Fibroblast of upper back skin (primary cell): ENCODE data around the gene NUAK1.

ENCODE experiments used
- DNase-seq: peaks from one replicate; pipeline ENCODE4 v3.0.0-alpha.2; 2013

The NUAK1 gene

DNA sequence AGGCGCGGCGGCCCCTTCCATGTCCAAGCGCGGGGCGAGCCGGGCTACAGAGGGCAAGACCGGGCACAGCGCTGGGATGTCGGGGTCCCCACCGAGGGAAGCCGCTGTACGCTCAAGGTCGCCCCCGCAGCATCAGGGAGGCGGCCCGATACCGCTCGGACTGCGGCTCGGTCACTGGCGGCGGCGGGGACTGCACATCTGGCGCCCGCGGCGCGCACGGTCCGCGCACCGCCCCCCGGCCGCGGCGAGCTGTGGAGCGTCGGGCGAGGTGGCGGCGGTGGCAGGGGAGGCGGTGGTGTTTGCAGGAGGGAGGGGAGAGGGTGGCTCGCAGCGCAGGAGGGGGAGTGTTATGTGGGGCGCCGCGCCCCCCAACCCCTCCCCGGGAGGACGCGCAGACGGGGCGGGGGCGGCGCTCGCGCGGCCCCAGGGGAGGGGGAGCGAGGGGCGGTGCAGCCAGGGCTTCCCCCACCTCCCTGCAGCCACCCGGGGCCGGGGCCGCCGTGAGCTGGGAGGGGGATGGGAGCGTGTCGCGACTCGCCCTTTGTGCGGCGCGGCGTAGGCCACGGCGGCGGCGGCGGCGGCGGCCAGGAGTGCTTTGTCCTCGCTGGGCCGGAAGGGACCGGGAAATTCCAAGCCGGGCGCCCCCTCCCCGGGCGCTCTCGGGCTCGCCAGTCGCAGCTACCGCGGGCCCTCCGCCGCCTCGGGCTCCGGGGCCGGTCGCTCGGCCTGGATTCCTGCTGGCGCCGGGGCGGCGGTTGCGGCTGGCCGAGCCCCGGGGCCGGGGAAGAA, at the start of gene NUAK1:
Gene NUAK1, minus strand, starts transcription at position 322 of the 789 bp plus-strand sequence. Its CDS starts 301 bp downstream, at position 21.
- peak; percentile 83 for DNase-seq

DNA sequence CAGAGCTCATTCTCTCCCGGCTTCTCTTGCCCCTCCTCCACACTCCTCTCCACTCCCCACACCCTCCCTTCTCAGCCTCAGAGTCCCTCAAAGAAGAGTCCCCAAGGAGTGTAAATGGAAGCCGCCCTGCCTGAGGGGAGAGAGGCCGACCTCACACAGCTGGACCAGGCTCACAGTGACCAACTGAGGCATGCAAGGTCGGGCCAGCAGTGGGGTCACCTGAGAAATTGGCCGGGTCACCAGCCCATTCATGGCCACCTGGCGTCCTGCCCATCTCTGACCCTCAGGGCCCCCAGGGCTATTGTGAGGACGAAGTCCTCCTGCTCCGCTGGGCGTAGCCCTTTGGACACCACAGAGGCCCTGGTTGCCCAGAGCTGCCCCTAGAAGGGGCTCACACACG, 49.5 kb upstream of the NUAK1 start:
- no peak for DNase-seq

DNA sequence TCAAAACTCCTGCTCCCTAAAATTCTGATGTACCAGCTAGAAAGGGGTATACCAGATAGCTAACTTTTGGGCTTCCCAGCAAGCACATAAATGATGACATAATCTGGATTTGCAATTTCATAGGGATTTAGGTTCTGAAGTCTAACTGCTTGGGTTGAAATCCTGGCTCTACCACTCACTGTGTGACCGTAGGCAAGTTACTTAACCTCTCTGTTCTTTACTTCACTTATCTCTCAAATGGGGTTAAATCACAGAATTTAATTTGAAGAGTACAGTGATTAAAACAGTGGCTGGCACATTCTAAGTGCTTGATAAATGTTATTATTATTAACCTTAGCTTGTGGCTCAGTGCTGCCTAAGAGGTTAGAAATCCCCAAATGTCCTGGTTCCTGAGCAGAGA, 49.1 kb upstream of the NUAK1 start:
- no peak for DNase-seq

DNA sequence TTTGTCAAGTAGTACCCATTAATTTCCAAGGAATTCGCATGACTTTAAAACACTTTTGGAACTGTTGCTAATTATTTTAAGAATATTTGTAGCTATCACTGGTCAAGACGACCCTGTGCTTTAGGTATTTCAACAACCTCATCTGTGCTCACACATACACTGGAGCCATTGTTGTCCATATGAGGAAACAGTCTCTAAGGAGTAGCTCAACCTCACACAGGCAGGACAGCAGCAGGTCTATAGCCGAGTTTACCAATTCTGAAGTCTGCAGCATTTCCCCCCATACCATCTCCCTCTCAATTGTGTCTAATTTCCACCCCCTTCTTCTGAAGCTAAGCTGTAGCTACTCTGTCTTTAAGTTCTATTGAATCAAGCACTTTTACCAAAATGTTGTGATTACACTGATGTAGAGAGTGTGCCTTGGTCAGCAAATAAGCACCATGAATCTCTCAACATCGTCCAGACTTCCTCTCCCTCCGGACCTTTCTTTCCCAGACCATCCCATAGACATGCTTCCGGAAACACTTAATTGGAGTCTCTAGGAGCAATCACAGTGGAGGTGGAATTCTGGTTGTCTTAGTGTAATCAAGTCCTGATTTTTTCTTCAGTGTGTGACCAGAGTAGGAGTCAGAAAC, 48.5 kb upstream of the NUAK1 start:
- no peak for DNase-seq

DNA sequence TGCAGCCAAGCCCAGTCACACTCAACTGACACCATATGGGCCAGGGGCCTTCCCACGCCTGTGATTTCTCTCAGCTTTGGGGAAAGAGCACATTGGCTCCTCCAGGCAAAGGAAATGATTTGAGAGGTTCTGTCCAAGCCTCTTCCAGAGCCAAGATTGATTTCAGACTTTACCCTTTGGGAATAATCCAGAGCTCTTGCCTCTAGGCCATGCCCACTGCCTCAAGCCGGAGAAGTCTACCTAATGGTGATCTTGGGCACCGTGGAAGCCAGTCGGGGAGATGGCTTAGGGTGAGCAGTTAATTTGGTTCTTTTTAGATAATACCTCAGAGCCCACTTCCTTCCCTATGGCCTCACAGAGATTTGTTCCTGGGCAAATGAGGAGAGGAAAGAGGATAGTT, 45.0 kb upstream of the NUAK1 start:
- no peak for DNase-seq

DNA sequence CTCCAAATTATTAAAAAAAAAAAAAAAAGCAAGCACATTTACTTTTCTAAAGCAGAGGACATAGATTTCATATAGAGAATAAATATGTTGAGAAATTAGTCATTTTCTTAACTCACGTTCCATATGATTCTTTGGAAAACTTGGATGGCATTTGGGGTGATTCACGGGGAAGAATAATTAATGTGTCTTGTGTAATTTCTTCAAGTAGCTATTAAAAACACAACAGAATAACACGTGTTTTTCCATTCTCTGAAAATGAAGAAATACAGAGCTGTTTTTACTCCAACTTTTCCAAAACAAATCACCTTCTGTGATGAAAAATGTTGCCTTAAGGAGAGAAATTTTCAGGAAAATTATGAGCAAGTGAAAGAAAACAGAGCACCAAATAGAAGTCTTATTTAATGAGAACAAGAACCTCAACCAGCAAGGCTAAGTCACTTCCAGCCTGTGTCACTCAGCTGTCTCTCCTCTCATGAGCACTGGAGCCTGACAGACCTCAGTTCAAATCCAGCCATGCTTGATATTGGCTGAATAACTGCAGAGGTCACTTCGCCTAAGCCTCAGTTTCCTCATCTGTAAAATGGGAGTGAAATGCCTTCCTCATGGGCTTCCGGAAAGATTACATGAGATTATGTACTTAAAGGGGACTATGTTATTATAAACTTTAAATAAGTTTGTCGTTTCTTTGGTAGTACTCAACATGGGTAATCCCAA, 42.8 kb upstream of the NUAK1 start:
- DNase-seq, result no peak

DNA sequence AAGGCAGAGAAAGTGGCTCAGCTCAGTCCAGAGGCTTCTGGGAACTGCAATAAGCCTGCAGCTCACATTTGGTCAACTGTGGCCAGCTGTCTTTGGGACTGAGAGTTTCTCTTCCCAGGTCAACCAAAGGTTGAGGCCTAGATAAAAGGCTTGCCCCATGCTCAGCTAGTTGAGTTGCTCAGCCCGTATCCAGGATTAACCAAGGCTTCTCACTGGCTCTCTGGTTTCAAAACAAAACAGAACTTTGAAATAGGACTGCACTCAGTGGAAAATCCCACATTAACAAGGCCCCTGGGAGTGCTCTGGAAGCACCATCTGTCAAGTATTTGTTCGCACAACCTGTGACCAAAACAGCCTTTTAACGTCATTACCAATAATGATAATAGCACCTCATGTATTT, 40.3 kb upstream of the NUAK1 start:
- DNase-seq, result no peak

DNA sequence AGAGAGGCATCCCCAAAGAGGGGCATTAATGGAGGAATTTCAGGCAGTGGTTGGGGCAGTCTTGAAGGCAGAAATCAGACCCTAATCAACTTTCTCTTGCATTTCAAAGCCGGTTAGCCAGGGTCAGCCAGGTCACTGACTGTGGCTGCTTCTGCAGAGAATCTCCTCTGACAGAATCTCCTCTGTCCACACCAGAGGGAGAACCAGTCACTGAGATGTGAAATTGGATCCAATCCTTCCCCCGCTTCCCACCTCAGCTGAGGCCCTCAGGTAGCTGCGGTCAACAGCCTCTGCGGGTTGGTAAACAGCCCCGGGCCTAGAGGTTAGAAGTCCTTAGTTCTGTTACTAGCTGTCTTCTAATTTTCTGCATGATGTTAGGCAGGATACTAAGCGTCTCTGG, 39.8 kb upstream of the NUAK1 start:
- no peak for DNase-seq

DNA sequence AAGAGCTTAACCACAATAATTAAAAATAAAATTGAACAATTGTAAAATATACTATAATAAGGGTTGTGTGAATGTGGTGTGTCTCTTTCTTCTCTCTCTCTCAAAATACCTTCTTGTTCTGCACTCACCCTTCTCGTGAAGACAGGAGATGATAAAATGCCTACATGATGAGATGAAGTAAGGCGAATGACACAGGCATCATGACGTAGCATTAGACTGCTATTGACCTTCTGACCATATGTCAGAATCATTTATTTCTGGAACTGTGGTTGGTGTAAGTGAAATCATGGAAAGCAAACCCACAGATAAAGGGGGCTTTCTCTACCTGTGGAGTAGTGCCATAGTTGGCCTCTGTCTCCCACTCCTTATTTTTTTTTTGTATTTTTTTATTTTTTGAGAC, 37.8 kb upstream of the NUAK1 start:
- no peak for DNase-seq

DNA sequence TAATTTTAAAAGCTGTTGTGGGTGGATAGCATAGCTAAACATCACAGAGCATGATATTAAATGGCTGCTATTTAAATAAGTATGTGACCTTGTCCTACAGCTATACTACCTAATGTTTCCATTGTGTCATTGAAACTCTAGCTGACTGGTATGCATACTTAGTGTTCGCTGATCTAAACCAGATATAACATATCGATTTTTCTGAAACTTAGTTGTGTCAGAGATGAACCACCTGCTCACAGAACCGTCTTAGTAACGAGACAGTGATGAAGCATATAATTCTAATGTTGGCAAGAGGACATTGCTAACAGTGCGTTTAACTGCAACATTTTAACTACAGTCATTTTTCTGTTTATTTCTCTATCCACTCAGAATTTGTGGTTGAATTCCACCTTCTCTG, 36.1 kb upstream of the NUAK1 start:
- DNase-seq, result no peak

DNA sequence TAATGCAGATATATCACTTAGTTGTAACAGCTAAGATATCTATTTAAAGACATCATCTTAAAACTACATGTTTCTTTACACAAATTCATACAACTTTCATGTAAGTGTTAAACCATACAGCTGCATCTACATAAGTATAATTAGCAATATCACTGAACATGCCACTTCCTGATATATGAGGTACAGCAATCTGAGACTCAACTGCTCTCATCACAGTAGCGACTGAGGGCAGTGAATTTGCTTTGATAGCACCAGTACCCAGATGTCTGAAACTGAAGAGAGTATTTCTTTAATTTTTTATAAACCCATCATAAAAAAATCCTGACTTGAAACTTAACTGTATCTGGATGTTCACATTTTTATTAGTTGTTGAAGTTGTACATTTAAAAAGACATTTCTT, 34.7 kb upstream of the NUAK1 start:
- DNase-seq, result no peak

DNA sequence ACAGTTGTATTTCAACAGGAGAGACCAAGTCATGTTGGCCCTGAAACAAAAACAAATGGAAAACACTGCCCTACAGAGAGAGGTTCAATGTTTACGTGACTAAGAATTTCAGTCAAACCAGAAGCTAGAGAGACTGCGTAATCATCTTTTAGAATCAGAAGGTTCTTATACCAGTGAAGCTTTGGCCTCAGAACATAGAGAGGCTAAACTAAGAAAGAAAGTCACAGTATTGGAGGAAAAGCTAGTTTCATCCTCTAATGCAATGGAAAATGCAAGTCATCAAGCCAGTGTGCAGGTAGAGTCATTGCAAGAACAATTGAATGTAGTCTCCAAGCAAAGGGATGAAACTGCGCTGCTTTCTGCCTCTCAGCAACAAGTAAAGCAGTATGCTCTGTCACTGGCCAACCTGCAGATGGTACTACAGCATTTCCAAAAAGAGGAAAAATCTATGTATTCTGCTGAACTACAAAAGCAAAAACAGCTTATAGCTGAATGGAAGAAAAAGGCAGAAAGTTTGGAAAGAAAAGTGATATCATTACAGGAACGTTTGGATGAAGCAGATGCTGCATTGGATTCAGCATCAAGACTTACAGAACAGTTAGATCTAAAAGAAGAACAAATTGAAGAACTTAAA, 32.5 kb upstream of the NUAK1 start:
- DNase-seq, result peak; percentile 21

DNA sequence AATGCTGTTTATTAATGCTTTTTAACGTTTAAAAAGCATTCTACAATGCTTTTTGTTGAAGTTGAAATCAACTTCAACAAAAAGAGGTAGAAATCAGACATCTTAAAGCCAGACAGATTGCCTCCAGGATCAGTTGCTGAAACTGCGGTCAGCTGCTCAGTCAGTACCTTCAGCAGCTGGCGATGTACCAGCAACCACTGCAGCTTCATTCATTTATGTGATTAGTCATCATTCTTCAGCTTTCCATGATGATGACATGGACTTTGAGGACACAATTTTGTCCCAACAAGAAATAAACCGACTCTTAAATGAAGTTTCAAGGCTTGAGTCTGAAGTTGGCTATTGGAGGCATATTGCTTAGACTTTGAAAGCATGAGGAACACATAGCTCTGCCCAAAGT, 31.5 kb upstream of the NUAK1 start:
- peak; percentile 89 for DNase-seq

DNA sequence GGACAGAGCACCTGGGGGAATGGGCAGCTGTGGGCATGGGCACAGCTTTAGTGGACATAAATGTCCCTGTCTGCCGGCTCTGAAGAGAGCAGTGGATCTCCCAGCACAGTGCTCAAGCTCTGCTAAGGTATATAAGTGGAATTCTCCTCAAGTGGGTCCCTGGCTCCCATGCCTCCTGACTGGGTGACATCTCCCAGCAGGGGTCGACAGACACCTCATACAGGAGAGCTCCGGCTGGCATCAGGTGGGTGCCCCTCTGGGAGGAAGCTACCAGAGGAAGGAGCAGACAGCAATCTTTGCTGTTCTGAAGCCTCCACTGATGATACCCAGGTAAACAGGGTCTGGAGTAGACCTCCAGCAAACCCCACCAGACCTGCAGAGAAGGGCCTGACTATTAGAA, 25.0 kb upstream of the NUAK1 start:
- no peak for DNase-seq

DNA sequence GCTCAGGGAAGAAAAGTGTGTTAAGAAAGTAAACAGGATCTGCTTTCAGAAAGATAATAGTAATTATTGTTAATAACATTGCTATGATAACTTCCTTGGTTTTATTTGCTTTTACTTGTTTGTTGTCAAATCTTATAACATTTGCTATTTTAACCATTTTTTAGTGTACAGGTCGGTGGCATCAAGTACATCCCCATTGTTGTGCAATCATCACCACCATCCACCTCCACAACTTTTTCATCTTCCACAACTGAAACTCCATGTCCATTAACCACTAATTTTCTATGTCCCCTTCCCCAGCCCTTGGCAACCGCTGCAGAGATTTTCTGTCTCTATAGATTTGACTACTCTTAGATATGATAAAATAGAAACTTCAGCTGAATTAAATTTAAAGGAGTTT, 22.7 kb upstream of the NUAK1 start:
- no peak for DNase-seq

DNA sequence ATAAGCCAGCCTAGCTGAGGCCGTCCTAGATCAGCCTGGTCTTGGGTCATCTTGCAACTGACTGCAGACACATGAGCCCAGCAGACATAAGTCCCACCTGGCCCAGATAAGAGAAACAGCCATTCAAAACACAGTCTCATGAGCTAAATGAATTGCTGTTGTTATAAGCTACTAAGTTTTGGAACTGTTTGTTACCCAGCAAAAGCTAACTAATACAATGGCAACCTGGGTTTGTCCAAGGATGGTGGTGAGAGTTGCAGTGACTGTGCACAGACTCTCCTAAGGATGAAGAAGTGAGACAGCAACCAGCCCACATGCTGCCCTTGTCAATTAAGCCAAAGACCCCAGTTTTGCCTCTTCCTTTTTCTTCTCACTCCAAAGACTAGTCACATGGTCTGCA, 22.2 kb upstream of the NUAK1 start:
- DNase-seq, result no peak

DNA sequence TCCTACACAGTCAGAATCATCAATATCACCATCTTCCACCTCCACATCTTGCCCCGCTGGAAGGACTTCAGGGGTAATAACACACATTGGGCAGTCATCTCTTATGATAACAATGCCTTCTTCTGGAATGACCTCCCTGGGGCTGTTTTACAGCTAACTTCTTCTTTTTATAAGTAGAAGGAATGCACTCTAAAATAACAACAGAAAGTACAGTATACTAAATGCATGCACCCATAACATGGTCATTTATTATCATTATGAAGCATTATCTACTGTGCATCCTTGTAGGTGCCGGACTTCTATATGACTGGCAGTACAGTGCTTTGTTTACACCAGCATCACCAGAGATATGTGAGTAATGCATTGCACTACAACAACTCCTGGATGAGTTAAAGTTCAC, 19.0 kb upstream of the NUAK1 start:
- DNase-seq, result no peak

DNA sequence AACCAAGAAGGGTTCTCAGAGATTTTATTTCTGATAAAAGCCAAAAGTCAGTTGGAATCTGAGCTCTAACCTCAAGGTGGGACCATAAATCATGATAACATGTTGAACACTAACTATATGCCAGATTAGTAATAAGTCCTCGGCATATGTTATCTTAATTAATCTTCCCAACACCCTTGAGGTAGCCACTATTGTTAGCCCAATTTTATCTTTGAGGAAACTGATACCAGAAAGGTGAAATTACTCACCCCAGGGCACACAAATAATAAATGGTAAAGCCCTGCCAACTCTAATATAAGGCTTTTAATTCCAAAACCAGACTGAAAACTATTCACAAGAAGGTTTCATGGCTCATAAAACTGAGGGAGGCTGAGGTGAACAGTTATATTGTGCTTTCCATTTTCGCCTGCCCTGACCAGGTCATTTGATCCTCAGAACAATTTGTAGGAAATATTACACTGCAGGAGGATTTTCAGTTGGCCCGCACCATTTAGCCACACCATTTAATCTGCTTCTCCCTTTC, 16.1 kb upstream of the NUAK1 start:
- DNase-seq, result no peak

DNA sequence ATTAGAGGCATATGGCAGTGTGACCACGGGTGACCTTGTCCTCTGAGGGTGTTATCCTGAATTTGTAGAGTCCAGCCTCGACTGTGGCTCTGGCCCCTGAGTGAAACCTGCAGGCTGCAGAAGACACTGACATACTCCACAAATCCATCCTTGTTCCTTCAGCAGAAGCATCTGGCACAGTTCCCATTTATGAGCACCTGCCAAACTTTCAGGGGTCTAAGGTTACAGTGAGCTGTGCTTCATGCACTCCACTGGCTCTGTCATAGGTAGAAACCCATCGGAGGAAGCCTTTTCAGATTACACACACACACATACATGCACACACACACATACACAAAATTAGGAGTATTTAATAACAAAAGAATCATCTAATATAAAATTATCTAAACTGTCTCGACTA, 13.6 kb upstream of the NUAK1 start:
- DNase-seq, result no peak

DNA sequence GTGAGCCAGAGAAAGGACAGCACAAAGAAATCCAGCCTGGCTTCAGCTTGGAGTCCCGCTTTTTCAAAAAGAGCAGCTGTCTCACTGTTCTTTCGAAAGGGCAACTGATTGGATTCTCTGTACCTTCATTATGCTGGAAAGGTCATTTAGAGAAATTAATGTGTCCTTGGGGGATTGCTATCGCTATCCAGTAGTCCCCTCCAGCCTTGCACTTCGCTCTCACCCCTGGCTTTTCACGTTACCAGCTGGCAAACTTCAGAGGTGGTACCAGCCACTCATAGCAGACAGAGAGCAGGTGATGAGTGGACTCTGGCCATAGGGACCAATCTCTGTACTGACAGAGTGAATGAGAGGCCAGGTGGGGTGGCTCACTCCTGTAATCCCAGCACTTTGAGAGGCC, 11.8 kb upstream of the NUAK1 start:
- no peak for DNase-seq

DNA sequence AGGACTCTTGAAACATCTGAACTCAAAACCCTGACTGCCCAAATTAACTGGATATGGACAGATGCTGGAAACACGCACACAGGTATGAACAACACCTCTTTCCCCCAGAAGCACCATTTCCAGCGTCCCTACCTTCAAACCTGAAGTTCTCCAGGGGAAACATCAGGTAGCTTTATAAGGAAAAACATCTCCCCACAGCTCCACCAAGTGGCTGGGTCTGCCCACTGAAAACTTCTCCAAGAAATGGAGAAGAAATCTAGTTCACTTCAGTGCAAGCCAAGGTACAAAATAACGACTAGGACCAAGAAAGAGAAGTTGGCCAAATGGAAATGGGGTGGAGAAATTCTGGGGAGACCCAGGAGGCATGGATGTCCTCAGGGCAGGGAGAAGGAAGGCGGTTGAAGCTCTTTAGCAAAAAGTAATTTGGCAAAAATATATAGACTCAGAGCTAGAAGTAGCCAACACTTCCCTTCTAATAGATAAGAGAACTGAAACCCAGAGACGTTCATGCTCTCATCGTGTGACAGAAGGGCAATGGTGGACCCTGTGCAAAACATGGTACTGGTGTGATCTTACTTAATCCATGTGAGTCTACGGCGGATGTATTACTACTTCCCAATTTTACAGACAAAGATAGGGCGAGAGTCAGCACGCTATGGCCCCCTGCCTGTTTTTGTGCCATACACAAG, 10.5 kb upstream of the NUAK1 start:
- no peak for DNase-seq

DNA sequence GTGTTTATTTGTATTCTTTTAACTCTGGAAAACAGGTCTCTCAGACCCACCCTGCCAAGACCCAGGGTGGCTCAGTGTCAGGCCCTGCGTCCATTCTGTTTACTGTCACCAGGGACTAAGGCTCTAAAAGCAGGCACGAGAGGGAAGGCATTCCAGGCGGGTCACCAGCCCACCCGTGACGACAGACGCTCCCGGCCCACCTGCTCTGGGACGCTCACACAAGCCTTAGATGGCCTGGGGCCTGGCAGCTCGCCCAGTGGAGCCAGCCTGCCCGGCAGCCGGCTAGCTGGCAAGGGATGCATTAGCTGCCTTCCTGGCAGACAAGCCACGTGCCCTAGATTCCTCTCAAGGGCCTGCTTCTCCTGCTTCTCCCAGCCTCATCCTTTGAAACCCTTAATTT, 9.2 kb upstream of the NUAK1 start:
- no peak for DNase-seq

DNA sequence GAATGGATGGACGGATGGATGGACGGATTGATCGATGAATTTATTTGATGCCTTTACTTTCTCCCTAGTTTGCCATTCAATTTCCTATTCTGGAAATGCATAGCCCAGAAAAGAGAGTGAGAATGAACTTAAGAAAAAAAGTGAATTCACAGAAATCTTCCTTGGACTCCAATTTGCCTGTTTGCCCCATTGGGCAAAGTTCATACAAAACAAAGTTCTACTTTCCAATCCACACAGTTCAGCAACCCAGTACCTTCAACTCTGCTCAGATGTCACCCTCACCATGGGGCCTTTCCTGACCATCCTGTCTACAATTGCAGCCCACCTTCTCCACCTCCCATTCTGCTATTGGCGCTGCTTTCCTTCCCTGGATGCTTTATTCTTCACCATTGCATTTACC, 8.2 kb upstream of the NUAK1 start:
- DNase-seq, result no peak
